HepG2 (cell line): ENCODE measurements around the gene TADA2A. TPM values are rescaled to one million over a fixed set of nuclear protein-coding genes. Genes with fewer than 3 reads are reported as not detected.

ENCODE experiments used
- ATF7 ChIP-seq, 2 experiments: fragments of 450-650 bp in 1 of 2; sonication (generic) in 1 of 2; formaldehyde crosslinking in 1 of 2; IDR thresholded peaks; 2 replicates each; pipeline versions ENCODE4 v1.4.0 to v1.6.1; 2016 to 2020; ENCODE audit warnings: antibody characterized with exemption in 1 of 2, mild to moderate bottlenecking in 1 of 2, missing genetic modification reagents in 1 of 2
- ELF1 ChIP-seq: sonication (generic); formaldehyde crosslinking; IDR thresholded peaks from 2 replicates; pipeline ENCODE4 v1.4.0; 2020; ENCODE audit warnings: missing genetic modification reagents
- KDM5A ChIP-seq: fragments of 200-600 bp; sonication (generic); IDR thresholded peaks from 2 replicates; pipeline ENCODE4 v1.7.0; 2018; ENCODE audit warnings: antibody characterized with exemption, mild to moderate bottlenecking, low read length, borderline replicate concordance
- PCBP2 ChIP-seq: fragments of 200-400 bp; formaldehyde crosslinking; optimal IDR thresholded peaks from 2 replicates; pipeline ENCODE3; 2018; ENCODE audit warnings: low read length, low read depth; ENCODE audit not compliant: poor library complexity, severe bottlenecking
- PHF21A ChIP-seq: sonication (generic); formaldehyde crosslinking; IDR thresholded peaks from 2 replicates; pipeline ENCODE4 v1.5.0; 2020; ENCODE audit warnings: mild to moderate bottlenecking, missing genetic modification reagents
- SALL2 ChIP-seq: sonication (generic); formaldehyde crosslinking; IDR thresholded peaks from 2 replicates; pipeline ENCODE4 v1.8.1; 2023; ENCODE audit warnings: mild to moderate bottlenecking, missing genetic modification reagents, inconsistent platforms
- SOX5 ChIP-seq: IDR thresholded peaks from 2 replicates; pipeline ENCODE4 v1.6.1; 2016; ENCODE audit warnings: borderline replicate concordance
- TMF1 ChIP-seq: sonication (generic); formaldehyde crosslinking; IDR thresholded peaks from 2 replicates; pipeline ENCODE4 v1.8.1; 2022; ENCODE audit warnings: low read depth, missing genetic modification reagents
- TOE1 ChIP-seq: sonication (generic); formaldehyde crosslinking; IDR thresholded peaks from 2 replicates; pipeline ENCODE4 v1.4.0; 2020; ENCODE audit warnings: mild to moderate bottlenecking, missing genetic modification reagents
- ZFP36 ChIP-seq: fragments of 150-350 bp; IDR thresholded peaks from 2 replicates; pipeline ENCODE4 v1.6.1; 2018; ENCODE audit warnings: borderline replicate concordance, low read length, low read depth; ENCODE audit not compliant: partially characterized antibody
- ZNF224 ChIP-seq: sonication (generic); formaldehyde crosslinking; IDR thresholded peaks from 2 replicates; pipeline ENCODE4 v1.5.0; 2020; ENCODE audit warnings: mild to moderate bottlenecking, missing genetic modification reagents
- ZNF234 ChIP-seq: sonication (generic); formaldehyde crosslinking; conservative IDR thresholded peaks from 2 replicates; pipeline ENCODE4 v1.5.1; 2020; ENCODE audit warnings: mild to moderate bottlenecking, missing genetic modification reagents
- ZNF33B ChIP-seq: sonication (generic); formaldehyde crosslinking; IDR thresholded peaks from 2 replicates; pipeline ENCODE4 v1.5.1; 2020; ENCODE audit warnings: mild to moderate bottlenecking, missing genetic modification reagents
- ZNF558 ChIP-seq: sonication (generic); formaldehyde crosslinking; IDR thresholded peaks from 2 replicates; pipeline ENCODE4 v1.9.0; 2022; ENCODE audit warnings: mild to moderate bottlenecking, missing genetic modification reagents, borderline replicate concordance
- ZNF766 ChIP-seq: sonication (generic); formaldehyde crosslinking; IDR thresholded peaks from 2 replicates; pipeline ENCODE4 v1.5.0; 2020; ENCODE audit warnings: missing genetic modification reagents, borderline replicate concordance
- ZNF781 ChIP-seq: sonication (generic); formaldehyde crosslinking; IDR thresholded peaks from 2 replicates; pipeline ENCODE4 v1.5.1; 2020; ENCODE audit warnings: borderline replicate concordance, mild to moderate bottlenecking, missing genetic modification reagents; ENCODE audit errors: not compliant biosample characterization
- ZSCAN21 ChIP-seq: sonication (generic); formaldehyde crosslinking; IDR thresholded peaks from 2 replicates; pipeline ENCODE4 v1.8.0; 2022; ENCODE audit warnings: mild to moderate bottlenecking, missing genetic modification reagents, moderate library complexity, borderline replicate concordance
- polyA plus RNA-seq, 8 experiments: library from polyadenylated mRNA; depleted of rRNA in 3 of 8; stranded (reverse) in 7 of 8; unstranded in 1 of 8; fragments of >200 nt; fragmentation: Illumina TruSeq in 4 of 8; extraction: Trizol in 4 of 8; gene quantifications; 2 replicates each; pipeline versions ENCODE4 v1.2.1 to v1.2.3, GENCODE V29; 2011 to 2016; ENCODE audit warnings: low read depth in 4 of 8, missing spikeins in 1 of 8, mixed read lengths in 1 of 8; ENCODE audit not compliant: insufficient read depth in 1 of 8
- total RNA-seq, 5 experiments: library from RNA; depleted of rRNA; stranded (reverse); fragments of >200 nt; fragmentation: Illumina TruSeq; extraction: Trizol; gene quantifications; 2 replicates each; pipeline ENCODE4 v1.2.3, GENCODE V29; 2016; ENCODE audit warnings: low read depth in 1 of 5
- TF ChIP-seq, protein P1 (sequence below): sonication (generic); formaldehyde crosslinking; IDR thresholded peaks from 2 replicates; pipeline ENCODE4 v1.5.1; 2020; ENCODE audit warnings: missing genetic modification reagents, mild to moderate bottlenecking, borderline replicate concordance
- TF ChIP-seq, protein P2 (sequence below): sonication (generic); formaldehyde crosslinking; IDR thresholded peaks from 2 replicates; pipeline ENCODE4 v1.4.0; 2020; ENCODE audit warnings: missing genetic modification reagents
- TF ChIP-seq, protein P3 (sequence below): sonication (generic); formaldehyde crosslinking; IDR thresholded peaks from 2 replicates; pipeline ENCODE4 v1.4.0; 2020; ENCODE audit warnings: missing genetic modification reagents, borderline replicate concordance
- TF ChIP-seq, protein P4 (sequence below): sonication (generic); formaldehyde crosslinking; IDR thresholded peaks from 2 replicates; pipeline ENCODE4 v1.8.1; 2023; ENCODE audit warnings: mild to moderate bottlenecking, moderate library complexity, missing genetic modification reagents
- TF ChIP-seq, protein P5 (sequence below): fragments of 450-650 bp; IDR thresholded peaks from 2 replicates; pipeline ENCODE4 v1.6.1; 2017; ENCODE audit warnings: mild to moderate bottlenecking

The TADA2A gene
- total and polyA plus RNA-seq, 2 of the 13 experiments (the other 11 are each of a cell fraction or from before 2014, with no cell fraction given) = 8.0 to 14.0 TPM

DNA sequence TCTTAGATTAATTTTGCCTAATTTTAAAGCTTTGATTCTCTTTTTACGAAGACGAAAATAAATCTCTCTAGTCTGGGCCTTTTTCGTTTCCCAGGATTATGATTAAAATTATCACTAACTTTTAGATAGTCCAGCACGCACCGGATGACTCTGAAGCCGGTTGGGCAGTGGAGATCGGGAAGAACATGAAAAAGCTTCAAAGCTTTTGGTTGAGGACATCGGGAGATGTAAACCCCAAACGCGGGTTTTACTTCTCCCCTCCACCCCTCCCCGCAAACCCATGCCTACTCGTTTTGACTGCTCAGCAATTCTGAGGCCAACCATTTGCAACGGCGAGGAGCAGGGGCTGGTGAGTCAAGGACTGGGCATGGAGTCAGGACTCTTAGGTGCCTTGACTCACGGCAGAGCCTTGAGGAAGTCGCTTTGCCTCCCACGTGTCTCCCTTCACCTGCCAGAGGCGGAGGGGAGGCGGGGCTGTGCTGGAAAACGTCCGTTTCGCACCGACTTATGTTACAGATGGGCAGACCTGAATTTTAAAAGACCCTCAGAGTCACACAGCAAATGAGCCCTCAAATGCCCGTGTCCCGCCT, 82.0 kb downstream of the TADA2A start (continued):
- no peak for TF ChIP-seq PCBP2
- TF ChIP-seq ZSCAN21 = no peak
- TF ChIP-seq ZFP36 = no peak
- no peak for TF ChIP-seq ZNF33B (CRISPR knock-in tag)
- TF ChIP-seq TMF1 (CRISPR knock-in tag) = no peak
- TF ChIP-seq, protein P1, sequence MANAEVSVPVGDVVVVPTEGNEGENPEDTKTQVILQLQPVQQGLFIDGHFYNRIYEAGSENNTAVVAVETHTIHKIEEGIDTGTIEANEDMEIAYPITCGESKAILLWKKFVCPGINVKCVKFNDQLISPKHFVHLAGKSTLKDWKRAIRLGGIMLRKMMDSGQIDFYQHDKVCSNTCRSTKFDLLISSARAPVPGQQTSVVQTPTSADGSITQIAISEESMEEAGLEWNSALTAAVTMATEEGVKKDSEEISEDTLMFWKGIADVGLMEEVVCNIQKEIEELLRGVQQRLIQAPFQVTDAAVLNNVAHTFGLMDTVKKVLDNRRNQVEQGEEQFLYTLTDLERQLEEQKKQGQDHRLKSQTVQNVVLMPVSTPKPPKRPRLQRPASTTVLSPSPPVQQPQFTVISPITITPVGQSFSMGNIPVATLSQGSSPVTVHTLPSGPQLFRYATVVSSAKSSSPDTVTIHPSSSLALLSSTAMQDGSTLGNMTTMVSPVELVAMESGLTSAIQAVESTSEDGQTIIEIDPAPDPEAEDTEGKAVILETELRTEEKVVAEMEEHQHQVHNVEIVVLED (CRISPR knock-in tag) = no peak
- no peak for TF ChIP-seq SOX5
- no peak for TF ChIP-seq KDM5A
- TF ChIP-seq ZNF224 (CRISPR knock-in tag) = no peak
- TF ChIP-seq, protein P2, sequence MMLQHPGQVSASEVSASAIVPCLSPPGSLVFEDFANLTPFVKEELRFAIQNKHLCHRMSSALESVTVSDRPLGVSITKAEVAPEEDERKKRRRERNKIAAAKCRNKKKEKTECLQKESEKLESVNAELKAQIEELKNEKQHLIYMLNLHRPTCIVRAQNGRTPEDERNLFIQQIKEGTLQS (CRISPR knock-in tag) = 0 out of 2 replicates have a peak, but pooled peaks have one; percentile 22
- no peak for TF ChIP-seq ZNF766 (CRISPR knock-in tag)
- TF ChIP-seq SALL2 (CRISPR knock-in tag) = 0 out of 2 replicates have a peak, but pooled peaks have one; percentile 32
- TF ChIP-seq ATF7 (IDR thresholded peaks at IDR 0.05) = no peak
- no peak for TF ChIP-seq ATF7 (CRISPR knock-in tag; IDR thresholded peaks at IDR 0.05)
- no peak for TF ChIP-seq ELF1 (CRISPR knock-in tag)
- peak; percentile 56 for TF ChIP-seq ZNF781 (CRISPR knock-in tag)
- TF ChIP-seq ZNF558 = no peak
- TF ChIP-seq, protein P3, sequence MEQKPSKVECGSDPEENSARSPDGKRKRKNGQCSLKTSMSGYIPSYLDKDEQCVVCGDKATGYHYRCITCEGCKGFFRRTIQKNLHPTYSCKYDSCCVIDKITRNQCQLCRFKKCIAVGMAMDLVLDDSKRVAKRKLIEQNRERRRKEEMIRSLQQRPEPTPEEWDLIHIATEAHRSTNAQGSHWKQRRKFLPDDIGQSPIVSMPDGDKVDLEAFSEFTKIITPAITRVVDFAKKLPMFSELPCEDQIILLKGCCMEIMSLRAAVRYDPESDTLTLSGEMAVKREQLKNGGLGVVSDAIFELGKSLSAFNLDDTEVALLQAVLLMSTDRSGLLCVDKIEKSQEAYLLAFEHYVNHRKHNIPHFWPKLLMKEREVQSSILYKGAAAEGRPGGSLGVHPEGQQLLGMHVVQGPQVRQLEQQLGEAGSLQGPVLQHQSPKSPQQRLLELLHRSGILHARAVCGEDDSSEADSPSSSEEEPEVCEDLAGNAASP = no peak
- no peak for TF ChIP-seq PHF21A (CRISPR knock-in tag)
- TF ChIP-seq ZNF234 (CRISPR knock-in tag) = no peak
- TF ChIP-seq, protein P4, sequence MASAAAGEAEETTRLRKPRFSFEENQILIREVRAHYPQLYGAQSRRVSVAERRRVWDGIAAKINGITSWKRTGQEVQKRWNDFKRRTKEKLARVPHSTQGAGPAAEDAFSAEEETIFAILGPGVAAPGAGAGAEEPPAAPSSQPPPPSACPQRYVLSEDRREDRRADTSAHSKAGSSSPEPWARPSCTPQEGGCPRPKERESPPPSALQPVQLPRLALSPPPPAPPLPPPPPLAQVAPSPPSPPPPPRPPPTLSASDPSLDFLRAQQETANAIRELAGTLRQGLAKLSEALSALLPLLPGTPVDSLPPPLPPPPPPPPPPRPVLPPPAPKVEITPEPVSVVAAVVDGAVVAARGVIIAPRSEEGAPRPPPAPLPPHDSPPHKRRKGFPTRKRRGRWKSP (CRISPR knock-in tag) = 0 out of 2 replicates have a peak, but pooled peaks have one; percentile 37
- TF ChIP-seq TOE1 (CRISPR knock-in tag) = no peak
- TF ChIP-seq, protein P5, sequence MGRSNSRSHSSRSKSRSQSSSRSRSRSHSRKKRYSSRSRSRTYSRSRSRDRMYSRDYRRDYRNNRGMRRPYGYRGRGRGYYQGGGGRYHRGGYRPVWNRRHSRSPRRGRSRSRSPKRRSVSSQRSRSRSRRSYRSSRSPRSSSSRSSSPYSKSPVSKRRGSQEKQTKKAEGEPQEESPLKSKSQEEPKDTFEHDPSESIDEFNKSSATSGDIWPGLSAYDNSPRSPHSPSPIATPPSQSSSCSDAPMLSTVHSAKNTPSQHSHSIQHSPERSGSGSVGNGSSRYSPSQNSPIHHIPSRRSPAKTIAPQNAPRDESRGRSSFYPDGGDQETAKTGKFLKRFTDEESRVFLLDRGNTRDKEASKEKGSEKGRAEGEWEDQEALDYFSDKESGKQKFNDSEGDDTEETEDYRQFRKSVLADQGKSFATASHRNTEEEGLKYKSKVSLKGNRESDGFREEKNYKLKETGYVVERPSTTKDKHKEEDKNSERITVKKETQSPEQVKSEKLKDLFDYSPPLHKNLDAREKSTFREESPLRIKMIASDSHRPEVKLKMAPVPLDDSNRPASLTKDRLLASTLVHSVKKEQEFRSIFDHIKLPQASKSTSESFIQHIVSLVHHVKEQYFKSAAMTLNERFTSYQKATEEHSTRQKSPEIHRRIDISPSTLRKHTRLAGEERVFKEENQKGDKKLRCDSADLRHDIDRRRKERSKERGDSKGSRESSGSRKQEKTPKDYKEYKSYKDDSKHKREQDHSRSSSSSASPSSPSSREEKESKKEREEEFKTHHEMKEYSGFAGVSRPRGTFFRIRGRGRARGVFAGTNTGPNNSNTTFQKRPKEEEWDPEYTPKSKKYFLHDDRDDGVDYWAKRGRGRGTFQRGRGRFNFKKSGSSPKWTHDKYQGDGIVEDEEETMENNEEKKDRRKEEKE = no peak
